Loucy (cell line): Measurements from ENCODE around the gene RIPOR3.

Experiments used
- EZH2phosphoT487 ChIP-seq: fragments of 200-600 bp; IDR thresholded peaks from 2 replicates; pipeline ENCODE4 v1.6.1; 2018; ENCODE audit warnings: antibody characterized with exemption, mild to moderate bottlenecking, moderate library complexity, borderline replicate concordance
- TF ChIP-seq, protein P1 (sequence below): fragments of 200-600 bp; sonication (generic); conservative IDR thresholded peaks from 2 replicates; pipeline ENCODE4 v1.5.1; 2014; ENCODE audit warnings: mild to moderate bottlenecking, antibody characterized with exemption, low read length

- TF ChIP-seq, protein P1, sequence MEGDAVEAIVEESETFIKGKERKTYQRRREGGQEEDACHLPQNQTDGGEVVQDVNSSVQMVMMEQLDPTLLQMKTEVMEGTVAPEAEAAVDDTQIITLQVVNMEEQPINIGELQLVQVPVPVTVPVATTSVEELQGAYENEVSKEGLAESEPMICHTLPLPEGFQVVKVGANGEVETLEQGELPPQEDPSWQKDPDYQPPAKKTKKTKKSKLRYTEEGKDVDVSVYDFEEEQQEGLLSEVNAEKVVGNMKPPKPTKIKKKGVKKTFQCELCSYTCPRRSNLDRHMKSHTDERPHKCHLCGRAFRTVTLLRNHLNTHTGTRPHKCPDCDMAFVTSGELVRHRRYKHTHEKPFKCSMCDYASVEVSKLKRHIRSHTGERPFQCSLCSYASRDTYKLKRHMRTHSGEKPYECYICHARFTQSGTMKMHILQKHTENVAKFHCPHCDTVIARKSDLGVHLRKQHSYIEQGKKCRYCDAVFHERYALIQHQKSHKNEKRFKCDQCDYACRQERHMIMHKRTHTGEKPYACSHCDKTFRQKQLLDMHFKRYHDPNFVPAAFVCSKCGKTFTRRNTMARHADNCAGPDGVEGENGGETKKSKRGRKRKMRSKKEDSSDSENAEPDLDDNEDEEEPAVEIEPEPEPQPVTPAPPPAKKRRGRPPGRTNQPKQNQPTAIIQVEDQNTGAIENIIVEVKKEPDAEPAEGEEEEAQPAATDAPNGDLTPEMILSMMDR: no peak
- TF ChIP-seq EZH2phosphoT487: no peak
Observed at GRCh38 chr20:50609438-50609989, 81.8 kb downstream of the RIPOR3 start.
